Stimulated activated CD4-positive, alpha-beta T cell treated with anti-CD3 and anti-CD28 coated beads, TNF-alpha, amount 100 ng/mL, for 4 hours (primary cell): ENCODE data around the gene SYK.
"Not testable (repeated sequence)": the region's sequence is repeated elsewhere in the genome, so short reads cannot be mapped to it uniquely, and the experiment has no call there.

Experiments
- DNase-seq, 3 experiments: peaks; one replicate each; pipeline ENCODE4 v3.0.0-alpha.2; 2020; ENCODE audit warnings: low read depth in 3 of 3

SYK gene

GRCh38 chr9:90795871-90796317, 5.7 kb upstream of the SYK start:
- DNase-seq = no peak

DNA sequence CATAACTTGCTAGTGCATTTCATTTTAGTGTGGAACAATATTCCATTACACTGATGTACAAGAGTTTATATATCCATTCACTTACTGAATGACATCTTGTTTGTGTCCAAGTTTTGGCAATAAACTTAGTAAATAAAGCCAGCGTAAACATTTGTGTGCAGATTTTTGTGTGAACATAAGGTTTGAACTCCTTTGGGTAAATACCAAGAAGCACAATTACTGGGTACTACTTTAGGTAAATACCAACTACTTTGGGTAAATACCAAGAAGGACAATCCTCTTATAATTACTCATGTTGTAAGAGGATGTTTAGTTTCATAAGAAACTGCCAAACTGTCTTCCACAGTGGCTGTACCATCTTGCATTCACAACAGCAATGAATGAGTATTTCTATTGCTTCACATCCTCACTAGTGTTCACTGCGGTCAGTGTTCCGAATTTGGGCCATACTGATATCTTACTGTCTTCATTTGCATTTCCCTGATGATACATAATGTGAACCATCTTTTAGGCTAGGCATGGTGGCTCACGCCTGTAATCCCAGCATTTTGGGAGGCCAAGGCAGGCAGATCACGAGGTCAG, 2.3 kb upstream of the SYK start:
- no peak for DNase-seq

- no peak for DNase-seq
Observed at GRCh38 chr9:90801973-90802322, 329 bp downstream of the SYK start.

GRCh38 chr9:90802386-90802985, 867 bp downstream of the SYK start:
- no peak for DNase-seq

GRCh38 chr9:90803860-90804593, 2.4 kb downstream of the SYK start:
- DNase-seq = no peak

GRCh38 chr9:90805006-90805996, 3.7 kb downstream of the SYK start:
- no peak for DNase-seq

DNA sequence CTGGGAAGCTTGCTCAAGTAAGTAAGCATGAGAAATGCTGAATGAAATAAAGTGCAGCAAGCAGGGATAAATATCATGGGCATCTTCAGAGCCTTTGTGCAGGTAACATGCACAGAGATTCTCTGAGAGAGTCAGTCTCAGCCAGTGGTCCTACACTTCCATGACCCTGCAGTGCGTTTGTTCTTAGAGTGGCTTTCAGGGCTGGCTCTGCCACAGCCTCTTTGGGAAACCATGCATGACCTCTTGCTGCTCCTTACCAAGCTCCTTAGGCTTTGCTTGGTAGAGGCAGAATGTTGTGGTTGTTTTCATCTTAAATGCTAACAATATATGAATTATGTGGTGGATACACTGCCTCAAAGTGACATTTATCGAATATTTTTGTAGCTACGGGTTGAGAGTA, 5.4 kb downstream of the SYK start:
- DNase-seq = no peak

DNA sequence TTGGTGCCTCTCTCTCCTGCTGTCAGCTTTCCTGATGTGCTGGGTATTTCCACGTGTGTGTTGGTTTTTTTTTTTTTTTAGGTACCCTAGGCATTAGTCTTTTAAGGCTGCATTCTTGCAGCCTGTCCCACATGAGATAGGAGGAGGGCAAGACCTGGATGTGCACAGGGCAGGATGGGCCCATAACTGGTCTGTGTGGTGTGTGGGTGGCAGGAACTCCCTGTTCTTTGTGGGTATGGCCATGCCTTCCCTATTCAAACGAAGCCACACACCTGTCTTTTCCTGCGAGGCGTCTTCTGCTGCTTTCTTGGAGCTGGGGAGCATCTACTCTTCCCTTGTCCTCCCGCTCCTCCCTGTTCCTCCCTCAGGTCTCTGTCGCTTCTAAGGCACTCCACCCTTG, 6.8 kb downstream of the SYK start:
- DNase-seq = no peak

DNA sequence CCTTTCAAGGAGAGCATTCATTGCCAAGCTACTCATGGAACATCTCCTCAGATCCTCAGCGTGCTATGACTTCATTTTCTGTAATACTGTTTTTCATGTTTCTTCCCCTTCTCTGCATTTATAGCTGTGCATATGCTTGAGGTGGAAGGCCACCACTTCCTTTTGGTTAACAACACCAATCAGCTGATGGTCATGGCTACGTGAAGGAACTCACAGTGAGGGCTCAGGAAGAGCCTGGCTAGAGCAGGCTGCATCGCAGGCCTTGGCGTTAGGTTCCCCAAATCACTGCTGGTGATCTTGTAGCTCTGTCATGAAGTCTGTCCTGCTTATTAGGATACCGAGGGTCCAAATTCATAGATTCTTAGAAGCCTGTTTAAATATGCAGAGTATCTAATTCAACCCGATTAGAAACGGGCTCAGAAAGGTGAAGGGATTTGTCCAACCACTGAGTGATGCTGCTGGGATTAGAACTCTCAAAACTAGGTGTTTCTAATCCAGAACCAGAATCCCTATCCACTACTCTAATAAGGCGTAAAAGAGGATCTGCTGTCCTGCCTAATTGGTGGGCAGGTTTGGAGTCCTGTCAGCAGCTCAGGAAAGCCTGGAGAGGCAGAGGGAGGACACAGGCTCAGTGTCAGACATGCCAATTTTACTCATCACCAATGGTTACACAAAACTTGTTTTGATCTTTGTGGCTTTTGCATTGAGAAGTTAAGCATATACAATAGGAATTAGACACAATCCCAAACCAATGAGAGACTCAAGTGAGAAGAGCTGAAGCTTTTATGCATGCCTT, 7.5 kb downstream of the SYK start:
- no peak for DNase-seq

- no peak for DNase-seq
Observed at GRCh38 chr9:90810691-90811090, 9.1 kb downstream of the SYK start.

GRCh38 chr9:90813046-90813445, 11.4 kb downstream of the SYK start:
- no peak for DNase-seq

DNA sequence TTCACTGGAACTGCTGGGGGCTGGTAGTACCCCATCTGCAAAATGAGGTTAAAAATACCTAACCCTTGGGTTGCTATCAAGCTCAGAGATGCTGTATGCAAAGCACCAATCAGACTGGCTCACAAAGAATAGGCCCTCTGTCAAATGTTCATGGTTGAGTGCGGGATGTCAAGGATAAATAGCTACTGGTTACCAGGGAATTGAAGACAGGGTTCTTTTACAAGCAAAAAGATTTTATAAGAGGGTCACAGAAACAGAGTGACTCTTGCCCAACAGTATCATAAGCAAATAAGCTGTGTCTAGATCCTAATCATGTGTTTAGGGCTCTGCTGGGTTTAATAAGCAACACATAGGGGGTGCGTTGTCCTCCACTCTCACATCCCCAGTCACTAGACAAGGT, 11.9 kb downstream of the SYK start:
- DNase-seq = no peak

DNA sequence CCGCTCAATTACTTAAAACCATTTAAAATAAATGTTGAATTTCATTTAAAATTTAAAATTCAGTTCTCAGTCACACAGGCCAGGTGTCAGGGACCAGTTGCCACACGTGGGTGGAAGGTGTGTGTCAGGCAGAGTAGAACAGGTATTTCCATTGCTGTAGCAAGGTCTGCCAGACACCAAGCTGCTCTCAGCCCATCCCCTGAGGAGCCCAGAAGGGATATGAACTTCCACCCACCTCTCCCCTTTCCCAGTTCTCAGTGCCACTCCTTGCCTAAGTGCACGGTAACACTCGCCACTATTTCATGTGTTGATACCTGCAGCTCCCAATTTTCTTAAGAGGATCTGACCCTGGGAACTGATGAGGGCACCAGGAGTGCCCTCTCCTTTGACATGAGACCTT, 12.7 kb downstream of the SYK start:
- DNase-seq = no peak

GRCh38 chr9:90815183-90815943, 13.7 kb downstream of the SYK start:
- no peak for DNase-seq

- DNase-seq = no peak
Observed at GRCh38 chr9:90815944-90816357, 14.3 kb downstream of the SYK start.

- no peak for DNase-seq
Observed at GRCh38 chr9:90816690-90817089, 15.1 kb downstream of the SYK start.

- no peak for DNase-seq
Observed at GRCh38 chr9:90818279-90818678, 16.7 kb downstream of the SYK start.

GRCh38 chr9:90820406-90820805, 18.8 kb downstream of the SYK start:
- not testable (repeated sequence) for DNase-seq

DNA sequence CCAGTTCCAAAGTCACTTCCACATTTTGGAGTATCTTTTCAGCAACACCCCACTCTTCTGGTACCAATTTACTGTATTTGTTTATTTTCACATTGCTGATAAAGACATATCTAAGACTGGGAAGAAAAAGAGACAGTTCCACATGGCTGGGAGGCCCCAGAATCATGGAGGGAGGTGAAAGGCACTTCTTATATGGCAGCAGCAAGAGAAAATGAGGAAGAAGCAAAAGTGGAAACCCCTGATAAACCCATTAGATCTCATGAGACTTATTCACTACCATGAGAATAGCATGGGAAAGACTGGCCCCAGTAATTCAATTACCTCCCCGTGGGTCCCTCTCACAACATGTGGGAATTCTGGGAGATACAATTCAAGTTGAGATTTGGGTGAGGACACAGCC, 19.6 kb downstream of the SYK start:
- DNase-seq = not testable (repeated sequence)

- DNase-seq = no peak
Observed at GRCh38 chr9:90821697-90822096, 20.1 kb downstream of the SYK start.

DNA sequence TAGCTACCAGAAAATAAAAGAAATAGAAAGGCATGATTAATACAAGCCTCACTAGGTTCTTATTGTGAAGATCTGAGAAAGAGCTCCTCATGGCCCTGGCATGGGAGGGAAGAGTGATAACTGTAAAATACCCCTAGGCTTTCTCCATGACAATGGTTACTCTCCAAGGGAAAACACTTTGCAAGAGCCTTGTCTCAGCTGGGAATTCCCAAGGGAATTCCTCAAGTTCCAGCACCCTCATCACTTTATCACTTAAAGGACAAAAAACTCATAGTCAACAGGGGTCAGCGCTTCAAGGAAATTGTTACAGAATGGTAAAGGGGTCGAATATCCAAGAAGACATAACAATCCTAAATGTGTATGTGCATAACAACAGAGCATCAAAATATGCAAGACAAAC, 21.2 kb downstream of the SYK start:
- DNase-seq = no peak
